NCI-H146 (cell line): ENCODE measurements around the gene AGMO.

ENCODE experiments used
- DNase-seq: peaks from one replicate; lab custom pipeline; 2025; lab: John Stamatoyannopoulos, UW

Gene AGMO

GRCh38 chr7:15219758-15220157 is 342.1 kb downstream of the AGMO start:
- DNase-seq, result no peak

- DNase-seq, result no peak
These were observed 343.6 kb downstream of the AGMO start for GRCh38 chr7:15218261-15218660.

GRCh38 chr7:15215616-15216015 is 346.2 kb downstream of the AGMO start:
- DNase-seq, result no peak

- DNase-seq, result no peak
These were observed 346.8 kb downstream of the AGMO start for GRCh38 chr7:15214976-15215375.

GRCh38 chr7:15213093-15213492 is 348.7 kb downstream of the AGMO start:
- DNase-seq, result no peak

GRCh38 chr7:15209429-15209828 is 352.4 kb downstream of the AGMO start:
- peak; percentile 31 for DNase-seq

GRCh38 chr7:15204421-15204820 is 357.4 kb downstream of the AGMO start:
- DNase-seq, result no peak

- peak; percentile 2 for DNase-seq
These were observed 362.3 kb downstream of the AGMO start for GRCh38 chr7:15199482-15199881.

- DNase-seq, result no peak
These were observed 364.5 kb downstream of the AGMO start for GRCh38 chr7:15197042-15197977.

- DNase-seq, result no peak
These were observed 383.8 kb downstream of the AGMO start for GRCh38 chr7:15178065-15178464.

- DNase-seq, result no peak
These were observed 385.7 kb downstream of the AGMO start for GRCh38 chr7:15176089-15176488.

- no peak for DNase-seq
These were observed 386.7 kb downstream of the AGMO start for GRCh38 chr7:15175152-15175551.

GRCh38 chr7:15174485-15174884 is 387.3 kb downstream of the AGMO start:
- DNase-seq, result peak; percentile 1

- DNase-seq, result peak; percentile 39
These were observed 393.3 kb downstream of the AGMO start for GRCh38 chr7:15168489-15168888.

- peak; percentile 96 for DNase-seq
These were observed 393.9 kb downstream of the AGMO start for GRCh38 chr7:15167912-15168311.

- DNase-seq, result no peak
These were observed 395.2 kb downstream of the AGMO start for GRCh38 chr7:15166620-15167019.

- no peak for DNase-seq
These were observed 402.6 kb downstream of the AGMO start for GRCh38 chr7:15159261-15159660.

GRCh38 chr7:15158141-15158810 is 403.5 kb downstream of the AGMO start:
- DNase-seq, result no peak
